ENCODE data around the gene GNPNAT1.

The GNPNAT1 gene

DNA sequence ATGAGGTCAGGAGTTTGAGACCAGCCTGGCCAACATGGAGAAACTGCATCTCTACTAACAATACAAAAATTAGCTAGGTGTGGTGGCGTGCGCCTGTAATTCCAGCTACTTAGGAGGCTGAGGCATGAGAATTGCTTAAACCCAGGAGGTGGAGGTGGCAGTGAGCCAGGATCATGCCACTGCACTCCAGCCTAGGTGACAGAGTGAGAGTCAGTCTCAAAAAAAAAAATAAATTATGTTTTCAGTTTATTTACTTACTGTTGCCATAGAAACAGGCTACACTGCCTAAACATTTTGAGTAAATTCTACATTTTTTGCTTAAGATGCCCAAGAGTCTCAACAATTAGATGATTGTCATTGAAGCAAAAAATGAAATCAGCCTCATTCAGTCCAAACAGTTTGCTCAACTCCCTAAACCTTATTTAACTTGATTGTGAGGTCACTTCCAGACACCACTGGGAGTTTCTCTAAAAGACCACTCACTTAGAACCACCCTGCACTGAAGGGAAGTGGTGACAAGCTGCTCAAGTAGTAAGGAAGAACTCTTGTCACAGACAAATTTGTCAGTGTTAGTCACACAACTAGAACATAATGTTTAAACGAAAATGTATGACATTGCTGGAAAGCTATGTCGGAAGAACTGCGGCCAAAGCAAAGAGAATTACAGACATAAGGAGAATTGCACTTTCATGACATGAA lies 9.8 kb upstream of the GNPNAT1 start:
- peaks cover 4% of the 10 kb centered on the region for H3K36me3 Mint-ChIP-seq
- H3K4me3 Mint-ChIP-seq, result no peak overlapping the region
- peaks cover 3% of the 10 kb centered on the region for H3K27me3 Mint-ChIP-seq
- no peaks in the 10 kb centered on the region for H3K9me3 Mint-ChIP-seq (ENCODE audit: low read depth)
- H3K27ac Mint-ChIP-seq, result no peak overlapping the region
- peaks cover 13% of the 10 kb centered on the region for H3K4me1 Mint-ChIP-seq (ENCODE audit: low read depth)

DNA sequence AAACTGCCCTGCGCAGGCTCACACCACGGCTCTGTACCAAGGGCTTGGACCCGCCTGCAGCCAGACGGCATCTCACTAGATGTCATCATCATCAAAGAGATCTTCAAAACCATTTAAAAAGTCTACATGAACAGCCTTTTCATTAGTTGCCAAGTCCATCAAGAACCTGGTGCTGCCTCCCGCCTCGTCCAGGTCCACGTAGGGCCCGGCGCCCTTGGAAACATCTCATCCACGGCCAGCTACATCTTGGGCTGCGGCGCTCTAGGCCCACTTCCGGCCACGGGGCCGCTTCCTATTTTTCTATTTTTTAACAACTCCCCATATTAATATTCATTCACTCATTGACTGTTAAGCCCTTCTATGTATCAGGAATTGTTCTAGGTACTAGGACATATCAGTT lies 7.4 kb upstream of the GNPNAT1 start:
- Mint-ChIP-seq H3K9me3 (ENCODE audit: low read depth) (no peaks in the 10 kb centered on the region), H3K4me3 (no peak overlapping the region), H3K27ac (no peak overlapping the region), H3K36me3 (peaks cover 4% of the 10 kb centered on the region), H3K27me3 (peaks cover 3% of the 10 kb centered on the region), H3K4me1 (ENCODE audit: low read depth) (peaks cover 13% of the 10 kb centered on the region)

DNA sequence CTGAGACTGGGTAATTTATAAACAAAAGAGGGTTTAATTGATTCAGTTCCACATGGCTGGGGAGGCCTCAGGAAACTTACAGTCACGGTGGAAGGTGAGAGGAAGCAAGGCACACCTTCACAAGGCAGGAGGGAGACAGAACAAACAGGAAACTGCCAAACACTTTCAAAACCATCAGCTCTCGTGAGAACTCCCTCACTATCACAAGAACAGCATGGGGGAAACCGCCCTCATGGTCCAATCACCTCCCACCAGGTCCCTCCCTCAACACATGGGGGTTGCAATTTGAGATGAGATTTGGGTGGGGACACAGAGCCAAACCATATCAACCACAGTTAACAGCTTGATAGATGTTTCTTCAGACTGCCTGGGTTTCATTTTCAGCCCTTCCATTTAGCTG lies 6.2 kb upstream of the GNPNAT1 start:
- Mint-ChIP-seq H3K4me1 (ENCODE audit: low read depth) (peaks cover 13% of the 10 kb centered on the region), H3K27ac (no peak overlapping the region), H3K9me3 (ENCODE audit: low read depth) (no peaks in the 10 kb centered on the region), H3K4me3 (no peak overlapping the region), H3K27me3 (peaks cover 3% of the 10 kb centered on the region), H3K36me3 (peaks cover 4% of the 10 kb centered on the region)

DNA sequence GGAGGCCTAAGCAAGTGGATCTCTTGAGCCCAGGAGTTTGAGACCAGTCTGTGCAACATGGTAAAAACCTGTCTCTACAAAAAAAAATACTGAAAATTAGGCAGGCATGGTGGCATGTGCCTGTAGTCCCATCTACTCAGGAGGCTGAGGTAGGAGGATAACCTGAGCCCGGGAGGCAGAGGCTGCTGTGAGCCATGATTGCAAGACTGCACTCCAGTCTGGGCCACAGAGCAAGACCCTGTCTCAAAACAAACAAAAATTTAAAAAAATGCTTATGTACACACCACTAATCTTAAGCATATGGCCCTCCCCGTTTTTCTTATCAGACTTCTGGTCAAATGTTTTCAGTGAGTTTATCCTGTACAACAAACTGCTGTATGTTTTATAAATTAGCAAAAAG lies 1.7 kb upstream of the GNPNAT1 start:
- Mint-ChIP-seq H3K27ac (no peak overlapping the region), H3K9me3 (ENCODE audit: low read depth) (no peaks in the 10 kb centered on the region), H3K4me1 (ENCODE audit: low read depth) (peaks cover 37% of the 10 kb centered on the region), H3K27me3 (no peaks in the 10 kb centered on the region), H3K4me3 (no peak overlapping the region), H3K36me3 (no peaks in the 10 kb centered on the region)

- Mint-ChIP-seq H3K4me3 (peak overlapping the region; percentile 86), H3K9me3 (ENCODE audit: low read depth) (no peaks in the 10 kb centered on the region), H3K4me1 (ENCODE audit: low read depth) (peaks cover 34% of the 10 kb centered on the region), H3K27me3 (no peaks in the 10 kb centered on the region), H3K27ac (peak overlapping the region; percentile 72), H3K36me3 (no peaks in the 10 kb centered on the region)
These were observed 649 bp upstream of the GNPNAT1 start for GRCh38 chr14:52792097-52792415.

GRCh38 chr14:52790756-52791222 lies 618 bp downstream of the GNPNAT1 start:
- peaks cover 36% of the 10 kb centered on the region for H3K4me1 Mint-ChIP-seq (ENCODE audit: low read depth)

DNA sequence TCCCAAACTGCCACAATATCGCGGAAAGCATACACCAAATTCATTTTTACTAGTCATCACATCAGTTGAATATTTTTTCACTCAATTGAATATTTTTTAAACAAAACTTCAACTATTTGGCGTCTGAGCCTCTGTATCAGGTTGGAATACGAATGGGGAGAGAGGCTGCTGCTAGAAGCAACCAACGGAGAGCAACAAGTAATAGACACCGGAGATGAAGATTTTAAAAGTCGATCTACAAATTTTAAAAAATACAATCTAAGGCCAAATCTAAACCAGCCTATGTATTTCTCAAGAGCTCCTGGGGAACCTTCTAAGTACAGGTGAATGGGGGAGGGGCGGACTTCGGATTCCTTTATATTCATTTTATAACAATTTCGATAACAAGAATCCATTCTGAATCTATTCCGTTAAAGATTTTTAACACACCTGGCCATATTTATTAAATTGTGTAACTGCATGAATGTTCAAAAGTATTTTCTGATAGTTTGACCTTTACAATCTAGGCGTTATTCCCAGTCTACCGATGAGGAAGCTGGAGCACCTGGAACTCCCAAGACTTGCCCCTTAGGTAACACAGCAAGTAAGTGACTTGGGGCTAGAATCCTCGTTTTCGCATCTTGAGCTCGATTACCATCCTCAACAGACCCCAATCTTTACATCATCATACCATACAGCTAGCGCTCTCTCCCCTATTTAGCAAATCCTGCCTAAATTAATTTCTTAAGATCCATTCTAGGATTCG lies 1.2 kb downstream of the GNPNAT1 start:
- Mint-ChIP-seq H3K4me1 (ENCODE audit: low read depth) (peaks cover 36% of the 10 kb centered on the region), H3K4me3 (peak overlapping the region; percentile 94), H3K36me3 (peaks cover 2% of the 10 kb centered on the region), H3K9me3 (ENCODE audit: low read depth) (no peaks in the 10 kb centered on the region), H3K27me3 (no peaks in the 10 kb centered on the region), H3K27ac (peak overlapping the region; percentile 69)

More at GRCh38 chr14:52790756-52791222, 618 bp downstream of the GNPNAT1 start:
- Mint-ChIP-seq H3K27ac (peak overlapping the region; percentile 69), H3K9me3 (ENCODE audit: low read depth) (no peaks in the 10 kb centered on the region), H3K4me3 (peak overlapping the region; percentile 94), H3K27me3 (no peaks in the 10 kb centered on the region), H3K36me3 (peaks cover 2% of the 10 kb centered on the region)

DNA sequence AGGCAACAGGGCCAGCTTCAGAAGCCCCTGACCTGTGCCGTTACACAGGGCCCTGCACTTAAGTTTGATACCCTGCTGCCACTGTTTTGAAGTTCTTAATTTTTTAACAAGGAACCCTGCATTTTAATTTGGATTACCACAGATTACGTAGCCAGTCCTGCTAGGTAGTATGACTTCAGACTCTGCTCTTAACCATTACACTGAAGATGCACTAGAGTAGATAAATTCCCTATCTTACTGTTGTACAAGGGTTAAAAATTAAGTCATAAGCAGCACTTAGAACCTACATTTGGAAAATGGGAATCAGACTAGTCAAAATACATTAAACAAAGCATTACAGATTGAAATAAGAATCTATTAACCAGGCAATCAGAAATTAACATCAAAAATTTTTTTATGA lies 2.3 kb downstream of the GNPNAT1 start:
- H3K4me1 Mint-ChIP-seq (ENCODE audit: low read depth), result peaks cover 36% of the 10 kb centered on the region
- H3K9me3 Mint-ChIP-seq (ENCODE audit: low read depth), result no peaks in the 10 kb centered on the region
- H3K4me3 Mint-ChIP-seq, result peak overlapping the region; percentile 14
- H3K27ac Mint-ChIP-seq, result no peak overlapping the region
- H3K36me3 Mint-ChIP-seq, result peaks cover 2% of the 10 kb centered on the region
- H3K27me3 Mint-ChIP-seq, result no peaks in the 10 kb centered on the region

GRCh38 chr14:52786887-52787286 lies 4.5 kb downstream of the GNPNAT1 start:
- H3K27me3 Mint-ChIP-seq, result no peaks in the 10 kb centered on the region
- no peak overlapping the region for H3K4me3 Mint-ChIP-seq
- H3K27ac Mint-ChIP-seq, result no peak overlapping the region
- peaks cover 31% of the 10 kb centered on the region for H3K4me1 Mint-ChIP-seq (ENCODE audit: low read depth)
- H3K36me3 Mint-ChIP-seq, result peaks cover 2% of the 10 kb centered on the region
- no peaks in the 10 kb centered on the region for H3K9me3 Mint-ChIP-seq (ENCODE audit: low read depth)

DNA sequence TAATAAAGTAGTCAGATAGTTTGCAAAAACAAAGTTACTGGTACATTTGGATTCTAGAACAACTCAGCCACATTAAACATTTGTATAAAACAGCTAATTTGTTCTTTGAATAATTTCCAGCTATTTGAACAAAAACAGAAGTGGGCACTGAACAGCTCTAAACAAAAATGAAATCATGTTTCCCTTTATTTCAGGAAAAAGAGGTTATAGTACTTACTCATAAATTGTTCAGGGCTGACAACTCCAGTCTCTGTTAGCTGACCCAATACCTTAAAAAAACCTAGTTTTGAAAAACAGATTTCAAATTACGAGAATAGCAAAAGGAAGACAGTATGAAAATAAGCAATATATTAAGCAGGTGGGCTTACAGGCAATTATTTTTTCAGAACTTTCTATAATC lies 8.2 kb downstream of the GNPNAT1 start:
- Mint-ChIP-seq H3K4me3 (no peak overlapping the region), H3K36me3 (peaks cover 2% of the 10 kb centered on the region)

DNA sequence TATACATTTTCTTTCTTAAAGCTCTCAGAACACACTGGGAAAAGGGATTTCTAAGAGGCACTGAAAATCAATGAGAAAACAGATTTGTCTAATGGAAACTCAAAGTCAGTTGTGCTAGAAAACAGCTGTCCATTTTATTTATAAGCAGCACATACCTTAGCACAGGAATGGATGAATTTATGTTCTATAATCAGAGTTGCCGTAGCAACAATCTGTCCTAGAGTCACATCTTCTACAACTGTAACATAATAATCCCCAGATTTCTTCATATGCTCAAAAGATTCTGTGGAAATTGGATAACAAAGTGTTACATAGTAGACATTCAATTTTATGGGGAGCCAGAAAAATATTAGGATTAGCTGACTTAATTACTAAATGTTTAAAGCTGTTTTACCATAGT lies 9.8 kb downstream of the GNPNAT1 start:
- no peaks in the 10 kb centered on the region for H3K27me3 Mint-ChIP-seq
- no peaks in the 10 kb centered on the region for H3K9me3 Mint-ChIP-seq (ENCODE audit: low read depth)

More for the DNA sequence above, 8.2 kb downstream of the GNPNAT1 start:
- no peaks in the 10 kb centered on the region for H3K27me3 Mint-ChIP-seq
- H3K27ac Mint-ChIP-seq, result no peak overlapping the region
- H3K4me1 Mint-ChIP-seq (ENCODE audit: low read depth), result peaks cover 5% of the 10 kb centered on the region
- H3K9me3 Mint-ChIP-seq (ENCODE audit: low read depth), result no peaks in the 10 kb centered on the region

DNA sequence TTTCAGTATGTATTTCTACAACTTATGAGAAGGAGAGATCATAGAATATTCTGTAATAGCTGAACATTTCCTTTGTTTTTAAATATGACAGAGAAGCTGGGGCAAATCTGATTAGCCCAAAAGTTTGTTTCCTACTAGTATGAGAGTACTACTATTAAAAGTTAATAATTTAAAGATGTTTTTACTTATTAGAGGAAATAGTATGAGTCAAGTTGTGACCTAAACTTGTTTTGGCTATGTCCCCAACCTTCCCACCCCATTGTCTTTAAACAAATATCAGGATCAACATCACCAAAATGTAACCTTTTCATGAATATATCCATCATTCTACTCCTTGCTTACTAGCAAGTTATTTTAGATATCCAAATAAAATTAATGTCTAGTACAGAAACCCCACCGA lies 10.5 kb downstream of the GNPNAT1 start:
- Mint-ChIP-seq H3K4me3 (no peak overlapping the region), H3K9me3 (ENCODE audit: low read depth) (no peaks in the 10 kb centered on the region), H3K4me1 (ENCODE audit: low read depth) (peaks cover 2% of the 10 kb centered on the region), H3K27ac (peak overlapping the region; percentile 50), H3K27me3 (no peaks in the 10 kb centered on the region), H3K36me3 (no peaks in the 10 kb centered on the region)

More for the DNA sequence above, 9.8 kb downstream of the GNPNAT1 start:
- Mint-ChIP-seq H3K27ac (peak overlapping the region; percentile 46), H3K36me3 (peaks cover 2% of the 10 kb centered on the region), H3K4me1 (ENCODE audit: low read depth) (peaks cover 4% of the 10 kb centered on the region), H3K4me3 (no peak overlapping the region)

- Mint-ChIP-seq H3K4me1 (ENCODE audit: low read depth) (peaks cover 2% of the 10 kb centered on the region), H3K27me3 (no peaks in the 10 kb centered on the region), H3K27ac (no peak overlapping the region), H3K9me3 (ENCODE audit: low read depth) (no peaks in the 10 kb centered on the region), H3K4me3 (no peak overlapping the region), H3K36me3 (no peaks in the 10 kb centered on the region)
These were observed 12.7 kb downstream of the GNPNAT1 start for GRCh38 chr14:52778702-52779101.

GRCh38 chr14:52776816-52777215 lies 14.6 kb downstream of the GNPNAT1 start:
- Mint-ChIP-seq H3K36me3 (peaks cover 2% of the 10 kb centered on the region), H3K4me1 (ENCODE audit: low read depth) (peaks cover 2% of the 10 kb centered on the region), H3K4me3 (no peak overlapping the region), H3K9me3 (ENCODE audit: low read depth) (no peaks in the 10 kb centered on the region), H3K27me3 (no peaks in the 10 kb centered on the region), H3K27ac (peak overlapping the region; percentile 5)

- peaks cover 14% of the 10 kb centered on the region for H3K4me1 Mint-ChIP-seq (ENCODE audit: low read depth)
These were observed 21.5 kb downstream of the GNPNAT1 start for GRCh38 chr14:52769887-52770286.

More at GRCh38 chr14:52769887-52770286, 21.5 kb downstream of the GNPNAT1 start:
- Mint-ChIP-seq H3K36me3 (peaks cover 19% of the 10 kb centered on the region), H3K4me3 (no peak overlapping the region), H3K27me3 (no peaks in the 10 kb centered on the region), H3K27ac (peak overlapping the region; percentile 78), H3K9me3 (ENCODE audit: low read depth) (no peaks in the 10 kb centered on the region)

Measured in activated naive CD8-positive, alpha-beta T cell (primary cell).